Measurements from ENCODE around the gene SLC37A2. TPM values are rescaled to one million over a fixed set of nuclear protein-coding genes. Genes with fewer than 3 reads are reported as not detected.

SLC37A2 gene
- total RNA-seq, 6 donors from 2014 or later = 3.5 to 32.5 (median 19.1) TPM

- H3K27ac ChIP-seq = peak overlapping the region in 3 of 4 donors; percentile 65 to 74 (median 74)
- no peaks in the 10 kb centered on the region for H3K36me3 ChIP-seq
- H3K4me1 ChIP-seq = peaks cover 0 to 9% (median 0%) of the 10 kb centered on the region in 4 donors
- TF ChIP-seq POLR2AphosphoS5 (IDR thresholded peaks at IDR 0.05) = no peak
- peak; percentile 25 to 62 (median 46) for TF ChIP-seq CTCF (IDR thresholded peaks at IDR 0.05)
- TF ChIP-seq EP300 (IDR thresholded peaks at IDR 0.05) = no peak
- peak in 1 of 4 donors; percentile 39 for TF ChIP-seq POLR2A (IDR thresholded peaks at IDR 0.05)
- DNase-seq (peak in 1 of 2 donors; percentile 81), ATAC-seq (ENCODE audit: low FRiP score in 2 of 2) (peak; percentile 86 to 91)
- peak overlapping the region in 3 of 4 donors; percentile 1 to 19 (median 9) for H3K4me3 ChIP-seq
- 58 to 59% methylated on average over 10 of the region's 10 CpGs for WGBS, 2 donors
- H3K9me3 ChIP-seq = no peaks in the 10 kb centered on the region
- no peaks in the 10 kb centered on the region for H3K27me3 ChIP-seq
Observed at GRCh38 chr11:125123947-125124617, 61.0 kb downstream of the SLC37A2 start.

GRCh38 chr11:125124618-125124992 lies 61.5 kb downstream of the SLC37A2 start:
- Histone ChIP-seq H3K4me1 (peaks cover 0 to 9% (median 0%) of the 10 kb centered on the region in 4 donors), H3K9me3 (no peaks in the 10 kb centered on the region), H3K27ac (no peak overlapping the region), H3K4me3 (no peak overlapping the region), H3K27me3 (no peaks in the 10 kb centered on the region), H3K36me3 (no peaks in the 10 kb centered on the region)
- TF ChIP-seq POLR2AphosphoS5 (IDR thresholded peaks at IDR 0.05) (no peak), CTCF (IDR thresholded peaks at IDR 0.05) (no peak), EP300 (IDR thresholded peaks at IDR 0.05) (no peak), POLR2A (IDR thresholded peaks at IDR 0.05) (no peak)
- ATAC-seq (ENCODE audit: low FRiP score in 2 of 2) (no peak), DNase-seq (no peak)
- WGBS, 2 donors = 68 to 83% methylated on average over 4 of the region's 4 CpGs

- WGBS, 2 donors = 70 to 76% methylated on average over 4 of the region's 4 CpGs
- H3K27ac ChIP-seq = no peak overlapping the region
- H3K27me3 ChIP-seq = no peaks in the 10 kb centered on the region
- TF ChIP-seq POLR2A (IDR thresholded peaks at IDR 0.05) (no peak), CTCF (IDR thresholded peaks at IDR 0.05) (no peak), EP300 (IDR thresholded peaks at IDR 0.05) (no peak), POLR2AphosphoS5 (IDR thresholded peaks at IDR 0.05) (no peak)
- peaks cover 0 to 8% (median 0%) of the 10 kb centered on the region in 4 donors for H3K4me1 ChIP-seq
- H3K4me3 ChIP-seq = no peak overlapping the region
- ATAC-seq (ENCODE audit: low FRiP score in 2 of 2) (no peak), DNase-seq (no peak)
- H3K36me3 ChIP-seq = no peaks in the 10 kb centered on the region
- no peaks in the 10 kb centered on the region for H3K9me3 ChIP-seq
Observed at GRCh38 chr11:125128450-125128849, 65.3 kb downstream of the SLC37A2 start.

DNA sequence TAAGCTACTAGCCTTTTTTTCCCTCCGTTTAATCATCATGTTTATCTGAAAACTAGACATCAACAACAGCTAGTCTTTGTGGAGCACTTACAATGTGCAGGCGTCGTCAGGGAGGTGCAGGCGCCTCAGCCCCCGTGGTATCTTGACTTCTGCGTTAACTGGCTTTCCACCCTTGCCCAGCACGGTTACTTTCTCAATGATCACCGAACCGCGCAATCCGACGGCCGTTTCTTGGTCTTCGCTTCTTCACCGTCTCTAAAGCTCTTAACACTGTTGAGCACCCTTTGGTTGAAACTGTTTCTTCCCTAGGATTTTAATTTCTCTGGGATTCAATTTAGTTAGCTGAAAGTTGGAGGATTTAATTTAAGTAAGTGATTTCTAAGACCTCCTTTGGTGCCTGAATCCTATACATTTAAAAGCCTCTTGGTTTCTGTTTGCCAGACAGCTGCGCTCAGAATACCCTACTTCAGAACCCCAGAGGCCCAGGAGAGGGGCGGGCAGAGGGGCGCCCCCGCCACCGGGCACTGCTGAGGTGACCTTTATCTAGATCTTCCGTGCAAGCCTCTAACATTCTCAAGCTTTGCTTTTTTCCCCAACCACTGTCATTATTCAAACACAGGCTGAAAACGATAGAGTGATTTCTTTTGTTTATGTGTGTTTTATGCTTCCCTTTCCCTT lies 66.3 kb downstream of the SLC37A2 start:
- Histone ChIP-seq H3K27me3 (no peaks in the 10 kb centered on the region), H3K4me1 (no peaks in the 10 kb centered on the region), H3K36me3 (no peaks in the 10 kb centered on the region), H3K9me3 (no peaks in the 10 kb centered on the region), H3K4me3 (no peak overlapping the region), H3K27ac (no peak overlapping the region)
- no peak for ATAC-seq (ENCODE audit: low FRiP score in 2 of 2)
- 78 to 80% methylated on average over 22 of the region's 22 CpGs for WGBS, 2 donors
- TF ChIP-seq POLR2AphosphoS5 (IDR thresholded peaks at IDR 0.05) = no peak
- TF ChIP-seq POLR2A (IDR thresholded peaks at IDR 0.05) = no peak
- TF ChIP-seq CTCF (IDR thresholded peaks at IDR 0.05) = no peak
- no peak for TF ChIP-seq EP300 (IDR thresholded peaks at IDR 0.05)
- peak in 1 of 2 donors; percentile 56 for DNase-seq

Data from upper lobe of left lung (tissue), 6 donors.